ENCODE measurements around the gene PYGL.

PYGL gene

DNA sequence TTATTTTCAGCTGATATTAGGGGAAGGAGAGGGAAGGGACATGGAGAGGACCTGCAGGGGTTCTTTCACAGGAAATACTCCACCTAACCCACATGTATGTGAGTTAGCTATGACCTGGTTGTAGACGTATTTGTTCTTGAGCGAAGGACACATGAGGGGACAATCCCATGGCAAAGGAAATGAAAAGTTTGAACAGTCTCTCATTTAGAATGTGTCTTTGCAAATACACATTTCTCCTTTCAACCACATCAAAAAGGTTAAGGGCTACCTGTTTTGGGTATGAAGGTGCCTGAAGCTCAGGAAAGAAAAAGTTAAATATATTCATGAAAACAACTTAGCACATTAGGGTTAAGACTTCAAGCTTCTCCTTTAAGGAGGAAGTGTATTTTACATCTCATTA, 7.4 kb downstream of the PYGL start:
- Histone ChIP-seq H3K27ac (no peak overlapping the region), H3K4me1 (no peaks in the 10 kb centered on the region), H3K4me3 (no peak overlapping the region), H3K27me3 (no peaks in the 10 kb centered on the region), H3K36me3 (peaks cover 5 to 38% (median 23%) of the 10 kb centered on the region in 3 donors), H3K9me3 (no peaks in the 10 kb centered on the region)
- DNase-seq, result no peak
- TF ChIP-seq, protein P1, sequence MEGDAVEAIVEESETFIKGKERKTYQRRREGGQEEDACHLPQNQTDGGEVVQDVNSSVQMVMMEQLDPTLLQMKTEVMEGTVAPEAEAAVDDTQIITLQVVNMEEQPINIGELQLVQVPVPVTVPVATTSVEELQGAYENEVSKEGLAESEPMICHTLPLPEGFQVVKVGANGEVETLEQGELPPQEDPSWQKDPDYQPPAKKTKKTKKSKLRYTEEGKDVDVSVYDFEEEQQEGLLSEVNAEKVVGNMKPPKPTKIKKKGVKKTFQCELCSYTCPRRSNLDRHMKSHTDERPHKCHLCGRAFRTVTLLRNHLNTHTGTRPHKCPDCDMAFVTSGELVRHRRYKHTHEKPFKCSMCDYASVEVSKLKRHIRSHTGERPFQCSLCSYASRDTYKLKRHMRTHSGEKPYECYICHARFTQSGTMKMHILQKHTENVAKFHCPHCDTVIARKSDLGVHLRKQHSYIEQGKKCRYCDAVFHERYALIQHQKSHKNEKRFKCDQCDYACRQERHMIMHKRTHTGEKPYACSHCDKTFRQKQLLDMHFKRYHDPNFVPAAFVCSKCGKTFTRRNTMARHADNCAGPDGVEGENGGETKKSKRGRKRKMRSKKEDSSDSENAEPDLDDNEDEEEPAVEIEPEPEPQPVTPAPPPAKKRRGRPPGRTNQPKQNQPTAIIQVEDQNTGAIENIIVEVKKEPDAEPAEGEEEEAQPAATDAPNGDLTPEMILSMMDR (IDR thresholded peaks at IDR 0.05), result no peak
- intact Hi-C loops (cut with DNase I; ENCODE audit: low total_unique reads), result no loop called here

DNA sequence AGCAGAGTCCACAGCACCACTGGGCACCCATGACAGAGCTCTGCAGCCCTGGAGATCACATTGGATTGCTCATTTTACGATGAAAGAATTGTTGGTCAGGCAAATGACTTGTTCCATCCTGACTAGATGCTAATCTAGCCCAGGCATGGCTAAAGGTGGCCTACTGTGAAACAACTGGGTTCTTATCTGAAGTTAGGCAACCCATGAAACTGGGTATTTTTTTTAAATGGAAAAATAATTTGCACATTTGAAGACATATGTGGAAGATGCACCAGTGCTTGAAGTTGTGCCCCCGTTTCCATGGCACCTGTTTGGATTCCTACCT, 8.3 kb downstream of the PYGL start:
- Histone ChIP-seq H3K36me3 (peaks cover 11 to 46% (median 30%) of the 10 kb centered on the region in 3 donors), H3K9me3 (no peaks in the 10 kb centered on the region), H3K27me3 (no peaks in the 10 kb centered on the region), H3K4me1 (no peaks in the 10 kb centered on the region), H3K4me3 (no peak overlapping the region), H3K27ac (no peak overlapping the region)
- DNase-seq, result no peak
- intact Hi-C loops (cut with DNase I; ENCODE audit: low total_unique reads), result no loop called here
- TF ChIP-seq, protein P1 (IDR thresholded peaks at IDR 0.05), result no peak

DNA sequence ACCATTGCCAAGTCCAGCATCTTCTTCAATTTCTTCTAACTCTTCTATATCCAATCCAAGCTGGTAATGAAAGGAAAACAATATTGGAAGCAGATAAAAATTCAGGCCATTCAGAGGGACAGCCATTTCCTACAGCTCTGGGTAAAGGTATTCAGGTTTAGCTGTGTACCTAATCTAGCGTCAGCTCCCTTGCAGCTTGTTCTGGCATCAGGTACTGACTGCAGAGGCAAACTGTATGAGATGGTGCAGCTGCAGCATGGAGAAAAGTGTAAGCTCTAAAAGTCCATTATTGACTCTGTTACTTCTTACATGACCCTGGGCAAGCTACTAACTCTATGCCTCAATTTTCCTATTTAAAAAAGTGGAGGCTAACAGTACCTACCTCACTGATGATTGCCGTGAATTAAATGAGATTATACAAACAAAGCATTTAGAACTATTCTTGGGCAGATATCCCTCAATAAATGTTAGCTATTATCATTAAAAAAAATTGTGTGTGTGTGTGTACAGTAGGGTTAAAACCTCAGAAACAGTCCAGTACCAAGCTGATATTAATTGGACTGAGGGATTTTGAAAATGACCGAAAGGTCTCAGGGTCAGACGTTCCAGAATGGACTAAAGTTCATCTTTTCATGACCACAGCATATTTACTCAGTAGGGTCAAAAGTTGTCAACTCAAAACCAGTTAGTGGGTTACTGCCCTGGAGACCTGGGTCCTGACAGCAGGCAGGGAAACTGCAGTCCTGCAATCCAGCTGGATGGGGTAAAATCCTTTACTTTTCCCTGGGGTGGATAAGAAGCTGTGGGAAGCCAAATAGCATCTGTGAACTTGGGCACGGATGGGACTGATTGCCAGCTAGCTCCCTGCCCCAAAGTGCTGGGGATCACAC, 8.9 kb downstream of the PYGL start:
- Histone ChIP-seq H3K9me3 (no peaks in the 10 kb centered on the region), H3K27me3 (no peaks in the 10 kb centered on the region), H3K36me3 (peaks cover 18 to 52% (median 35%) of the 10 kb centered on the region in 3 donors), H3K4me1 (no peaks in the 10 kb centered on the region), H3K27ac (no peak overlapping the region), H3K4me3 (no peak overlapping the region)
- DNase-seq, result no peak
- intact Hi-C loops (cut with DNase I; ENCODE audit: low total_unique reads), result no loop called here
- TF ChIP-seq, protein P1 (IDR thresholded peaks at IDR 0.05), result no peak

DNA sequence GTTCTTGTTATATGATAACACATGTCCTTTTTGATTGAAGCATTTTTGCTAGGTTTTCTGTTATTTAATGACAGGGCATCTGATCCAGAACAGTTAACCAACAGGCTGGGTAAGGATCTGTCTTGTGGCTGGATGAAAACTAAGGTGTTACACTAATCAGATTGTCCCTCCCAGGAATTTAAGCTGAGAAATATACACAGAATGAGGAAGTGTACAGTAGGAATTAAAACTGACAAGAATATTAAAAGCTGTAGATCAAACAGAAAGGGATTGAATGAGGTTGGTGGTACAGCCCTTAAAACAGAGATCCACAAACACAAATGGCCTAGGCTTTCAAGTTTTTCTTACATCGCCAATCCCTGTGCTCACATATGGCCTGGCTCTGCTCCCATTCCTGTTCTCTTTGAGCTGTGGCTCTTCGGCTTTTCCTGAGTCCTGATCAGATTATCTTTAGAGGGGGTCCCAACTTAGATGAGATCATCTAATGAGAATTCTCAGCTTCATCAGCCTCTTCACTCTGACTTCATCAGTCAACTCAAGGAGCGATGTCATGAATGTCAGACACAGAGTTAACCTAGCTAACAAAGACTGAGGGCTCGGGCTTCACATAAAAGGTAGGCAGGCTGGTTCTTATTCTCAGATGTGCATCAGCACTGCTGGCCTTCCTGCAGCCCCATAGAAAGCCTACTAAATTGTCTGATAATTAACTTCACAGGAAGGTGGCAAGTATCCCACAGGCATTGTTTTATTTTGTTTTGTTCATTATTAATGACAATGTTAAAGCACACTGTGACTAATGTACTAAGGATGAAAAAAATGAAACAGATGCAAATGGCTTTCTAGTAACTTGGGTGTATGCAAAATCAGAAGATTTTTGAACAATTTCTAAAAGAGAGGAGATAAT, 11.4 kb downstream of the PYGL start:
- TF ChIP-seq, protein P1 (IDR thresholded peaks at IDR 0.05), result no peak
- no peak for DNase-seq
- H3K9me3 ChIP-seq, result no peaks in the 10 kb centered on the region
- H3K4me3 ChIP-seq, result no peak overlapping the region
- no peak overlapping the region for H3K27ac ChIP-seq
- no peaks in the 10 kb centered on the region for H3K27me3 ChIP-seq
- H3K36me3 ChIP-seq, result peaks cover 24 to 75% (median 45%) of the 10 kb centered on the region in 3 donors
- no peaks in the 10 kb centered on the region for H3K4me1 ChIP-seq
- intact Hi-C loops (cut with DNase I; ENCODE audit: low total_unique reads), result no loop called here

DNA sequence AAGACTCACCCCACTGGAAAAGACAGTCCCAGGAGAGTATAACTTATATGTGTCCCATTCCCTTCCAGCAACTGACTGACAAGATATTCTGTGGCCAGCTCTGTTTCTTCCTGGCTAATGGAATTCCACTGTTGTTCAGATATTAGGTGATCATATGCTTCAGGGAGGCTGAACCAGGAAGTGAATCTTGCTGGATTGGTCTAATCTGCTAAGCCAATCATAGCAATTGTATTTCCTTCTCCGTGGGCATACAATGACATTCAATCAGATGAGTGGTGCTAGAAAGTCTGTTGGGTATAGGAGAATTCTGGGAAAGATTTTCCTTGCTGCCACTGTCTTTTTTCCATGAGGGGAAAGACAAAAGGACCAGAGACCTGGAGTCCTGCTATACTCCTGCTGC, 12.1 kb downstream of the PYGL start:
- H3K27ac ChIP-seq, result no peak overlapping the region
- H3K4me3 ChIP-seq, result no peak overlapping the region
- no peaks in the 10 kb centered on the region for H3K27me3 ChIP-seq
- no peak for DNase-seq
- H3K4me1 ChIP-seq, result no peaks in the 10 kb centered on the region
- H3K36me3 ChIP-seq, result peaks cover 24 to 80% (median 47%) of the 10 kb centered on the region in 3 donors
- TF ChIP-seq, protein P1 (IDR thresholded peaks at IDR 0.05), result no peak
- H3K9me3 ChIP-seq, result no peaks in the 10 kb centered on the region
- intact Hi-C loops (cut with DNase I; ENCODE audit: low total_unique reads), result no loop called here

Measured in tibial artery (tissue), 4 donors.